Psoas muscle (tissue), 8 donors: ENCODE data around the gene DNAJB11. TPM values are rescaled to one million over a fixed set of nuclear protein-coding genes. Genes with fewer than 3 reads are reported as not detected.
A peak's percentile ranks its signal among the peaks of the same experiment; 100 is the strongest.
"Not testable (repeated sequence)": the region's sequence is repeated elsewhere in the genome, so short reads cannot be mapped to it uniquely, and the experiment has no call there.

Source experiments
- ATAC-seq, 4 donors: fragments of 200-7000 bp; cut with Tn5 transposase; one replicate each; pipeline ENCODE4 v1.9.1; 2020; ENCODE audit warnings: moderate library complexity in 3 of 4, mild to moderate bottlenecking in 2 of 4
- DNase-seq, 2 donors: peaks; one replicate each; pipeline ENCODE4 v3.0.0-alpha.2; 2020
- H3K27ac ChIP-seq: fragments of 200-600 bp; one replicate; pipeline ENCODE4 v1.8.0; 2022
- H3K27me3 ChIP-seq, 3 donors: fragments of 200-600 bp in 1 of 3; one replicate each; pipeline versions ENCODE4 v1.6.1 to v1.8.0; 2013 to 2022; ENCODE audit warnings: low read length in 2 of 3, mild to moderate bottlenecking in 2 of 3, moderate library complexity in 1 of 3; ENCODE audit not compliant: insufficient read depth in 3 of 3
- H3K36me3 ChIP-seq, 2 donors: fragments of 200-600 bp in 1 of 2; one replicate each; pipeline versions ENCODE4 v1.6.1 to v1.8.0; 2013 to 2022; ENCODE audit warnings: low read depth in 1 of 2, mild to moderate bottlenecking in 1 of 2, moderate library complexity in 1 of 2; ENCODE audit not compliant: insufficient read depth in 1 of 2
- H3K4me1 ChIP-seq: fragments of 200-600 bp; one replicate; pipeline ENCODE4 v1.8.0; 2022
- H3K4me3 ChIP-seq: fragments of 200-600 bp; one replicate; pipeline ENCODE4 v1.8.0; 2022; ENCODE audit warnings: mild to moderate bottlenecking
- H3K9me3 ChIP-seq: fragments of 200-600 bp; one replicate; pipeline ENCODE4 v1.8.0; 2022
- CTCF ChIP-seq: fragments of 200-600 bp; IDR thresholded peaks from one replicate; pipeline ENCODE4 v1.8.0; 2022; ENCODE audit warnings: antibody characterized with exemption
- WGBS, 3 donors: extraction: QIAGEN DNeasy Blood & Tissue Kit; methylation state at CpG; one replicate each; pipeline versions ENCODE4 v1.1.6 to v1.1.7; 2013; 5-methylcytosine and 5-hydroxymethylcytosine counted together
- intact Hi-C, 2 donors: fragments of 100-400 bp; cut with DNase I; formaldehyde crosslinking; loops; one replicate each; pipeline versions ENCODE4 v1.11.0 to v1.14.2; 2022
- polyA plus RNA-seq, 3 donors: library from polyadenylated mRNA; stranded (reverse); fragments of 200-250 nt; gene quantifications; one replicate each; pipeline ENCODE4 v1.2.3, GENCODE V29; 2013
- total RNA-seq, 4 donors: library from RNA; stranded (reverse); fragmentation: NEBNext Ultra II Directional in 2 of 4; extraction: Animal tissue kit (Norgen Biotek cat#: 25700) in 2 of 4; gene quantifications; one replicate each; pipeline versions ENCODE4 v1.2.1 to v1.2.4, GENCODE V29; 2021 to 2023
- donor health status: healthy with polysubstance abuse.
- donor health status: DM: no; HTN: no; CAD: no; lungs with moderate emphysema.
- donor health status: Bipolar disorder and iron deficiency.
- donor health status: healthy.
- donor health status: DM: yes; HTN: yes; CAD: no.
- donor health status: DM: no; HTN: no; CAD: no.
- donor health status: DM: no; HTN: no; CAD: no.
- donor health status: DM: yes; HTN: yes; CAD: no.

Gene DNAJB11
- total and polyA plus RNA-seq, 7 donors = 10.3 to 49.2 (median 24.2) TPM

- no peak for TF ChIP-seq CTCF
- Histone ChIP-seq H3K4me1 (peaks cover 36% of the 10 kb centered on the region), H3K27me3 (no peaks in the 10 kb centered on the region), H3K27ac (peak within 1 kb of the TSS; percentile 96), H3K9me3 (no peaks in the 10 kb centered on the region), H3K36me3 (peaks cover 0 to 22% of the 10 kb centered on the region in 2 donors), H3K4me3 (peak within 1 kb of the TSS; percentile 99)
- DNase-seq (peak; percentile 90 to 95), ATAC-seq (peak; percentile 83 to 87 (median 85))
- intact Hi-C loops = loop anchor here in 1 of 2 donors (2.0 kb wide), 1 partner anchor 466 kb away; no protein-coding TSS in a partner anchor
- WGBS, 3 donors = 0% methylated on average over 59 to 66 of the region's 66 CpGs
Observed at GRCh38 chr3:186567072-186567921, 3.2 kb upstream of the DNAJB11 start, which contains the start of gene TBCCD1. Gene TBCCD1 (minus strand): TSS chr3:186567339. CDS start chr3:186564329, 3,010 bp downstream.

DNA sequence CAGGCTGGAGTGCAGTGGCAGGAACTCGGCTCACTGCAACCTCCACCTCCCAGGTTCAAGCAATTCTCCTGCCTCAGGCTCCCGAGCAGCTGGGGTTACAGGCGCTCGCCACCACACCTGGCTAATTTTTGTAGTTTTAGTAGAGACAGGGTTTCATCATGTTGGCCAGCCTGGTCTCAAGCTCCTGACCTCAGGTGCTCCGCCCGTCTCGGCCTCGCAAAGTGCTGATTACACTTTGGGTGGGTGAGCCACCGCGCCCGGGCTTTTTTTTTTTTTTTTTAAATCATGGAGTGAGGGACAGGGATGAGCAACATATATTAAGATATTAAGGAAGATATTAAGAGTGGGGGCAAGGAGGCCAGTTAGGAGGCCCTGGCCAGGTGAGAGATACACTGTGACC, 1.2 kb upstream of the DNAJB11 start:
- ATAC-seq, intact Hi-C loops, H3K27me3 ChIP-seq, H3K9me3 ChIP-seq, DNase-seq: not testable (repeated sequence)
- Histone ChIP-seq H3K4me1 (peaks cover 30% of the 10 kb centered on the region), H3K4me3 (peak overlapping the region; percentile 87), H3K27ac (peak overlapping the region; percentile 69), H3K36me3 (peaks cover 0 to 25% of the 10 kb centered on the region in 2 donors)
- WGBS, 3 donors = 85 to 92% (median 88%) methylated on average over 11 of the region's 11 CpGs

DNA sequence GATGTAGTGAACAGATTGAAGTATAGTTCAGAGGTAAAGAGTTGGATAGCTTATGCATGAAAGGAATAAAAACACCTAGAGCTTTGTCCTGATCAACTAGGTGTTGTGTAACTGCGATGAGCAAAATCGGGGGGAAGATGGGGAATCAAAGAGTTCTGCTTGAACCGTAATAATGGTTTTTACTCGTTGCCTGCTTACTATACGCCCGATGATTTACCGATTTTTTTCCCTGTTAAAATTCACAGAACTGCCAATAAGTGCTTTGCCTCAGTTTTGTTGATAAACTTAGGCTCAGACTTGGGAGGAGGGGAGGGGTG, 783 bp upstream of the DNAJB11 start:
- no peaks in the 10 kb centered on the region for H3K27me3 ChIP-seq
- peak overlapping the region; percentile 69 for H3K27ac ChIP-seq
- ATAC-seq (no peak), DNase-seq (no peak)
- peak overlapping the region; percentile 87 for H3K4me3 ChIP-seq
- peaks cover 0 to 28% of the 10 kb centered on the region in 2 donors for H3K36me3 ChIP-seq
- intact Hi-C loops = loop anchor here in 1 of 2 donors (5.0 kb wide), 1 partner anchor 213 kb away; the partner anchor contains the start of gene EIF4A2
- H3K9me3 ChIP-seq = no peaks in the 10 kb centered on the region
- H3K4me1 ChIP-seq = peaks cover 30% of the 10 kb centered on the region
- 4 to 11% (median 5%) methylated on average over 7 of the region's 7 CpGs for WGBS, 3 donors
- no peak for TF ChIP-seq CTCF

GRCh38 chr3:186570941-186571643, 572 bp downstream of the DNAJB11 start:
- TF ChIP-seq CTCF = no peak
- Histone ChIP-seq H3K27me3 (no peaks in the 10 kb centered on the region), H3K36me3 (peaks cover 5 to 42% of the 10 kb centered on the region in 2 donors), H3K4me1 (peaks cover 23% of the 10 kb centered on the region), H3K27ac (peak overlapping the region; percentile 95), H3K4me3 (peak overlapping the region; percentile 87), H3K9me3 (no peaks in the 10 kb centered on the region)
- intact Hi-C loops = loop anchor here in 1 of 2 donors (5.0 kb wide), 1 partner anchor 211 kb away; the partner anchor contains the start of gene EIF4A2
- no peak for DNase-seq
- ATAC-seq = no peak
- 7 to 9% (median 9%) methylated on average over 21 of the region's 21 CpGs for WGBS, 3 donors

- H3K4me3 ChIP-seq = peak overlapping the region; percentile 87
- H3K36me3 ChIP-seq = peaks cover 7 to 47% of the 10 kb centered on the region in 2 donors
- no peaks in the 10 kb centered on the region for H3K9me3 ChIP-seq
- ATAC-seq (no peak), DNase-seq (no peak)
- no peaks in the 10 kb centered on the region for H3K27me3 ChIP-seq
- H3K27ac ChIP-seq = no peak overlapping the region
- peaks cover 19% of the 10 kb centered on the region for H3K4me1 ChIP-seq
- no peak for TF ChIP-seq CTCF
- 65 to 84% (median 78%) methylated on average over 2 of the region's 2 CpGs for WGBS, 3 donors
- intact Hi-C loops = loop anchor here in 1 of 2 donors (5.0 kb wide), 1 partner anchor 211 kb away; the partner anchor contains the start of gene EIF4A2
Observed at GRCh38 chr3:186571644-186572013, 1.1 kb downstream of the DNAJB11 start.
